GM19238 (cell line): ENCODE measurements around the gene TMEM267.
"Not testable (repeated sequence)": the region's sequence is repeated elsewhere in the genome, so short reads cannot be mapped to it uniquely, and the experiment has no call there.

Experiments
- DNase-seq: peaks from one replicate; pipeline ENCODE4 v3.0.0; 2011; ENCODE audit warnings: low spot score; ENCODE audit not compliant: insufficient read length

The TMEM267 gene

DNA sequence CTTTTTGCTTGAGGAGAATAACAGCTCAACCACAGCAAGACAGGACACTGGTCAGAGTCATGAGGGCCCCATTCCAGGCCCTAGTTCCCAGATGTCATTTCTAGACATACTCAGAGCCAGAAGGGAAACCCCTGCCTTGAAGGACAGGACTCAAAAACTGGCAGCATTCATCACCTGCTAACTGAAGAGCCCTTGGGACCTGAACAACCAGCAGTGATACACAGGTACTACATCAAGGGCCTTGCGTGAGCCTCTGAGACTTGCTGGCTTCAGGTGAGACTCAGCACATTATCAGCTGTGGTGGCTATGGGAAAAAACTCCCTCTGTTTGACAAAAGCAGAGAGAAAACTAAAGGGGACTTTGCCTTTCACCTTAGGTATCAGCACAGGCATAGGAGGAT is 22.6 kb downstream of the TMEM267 start:
- DNase-seq = no peak

DNA sequence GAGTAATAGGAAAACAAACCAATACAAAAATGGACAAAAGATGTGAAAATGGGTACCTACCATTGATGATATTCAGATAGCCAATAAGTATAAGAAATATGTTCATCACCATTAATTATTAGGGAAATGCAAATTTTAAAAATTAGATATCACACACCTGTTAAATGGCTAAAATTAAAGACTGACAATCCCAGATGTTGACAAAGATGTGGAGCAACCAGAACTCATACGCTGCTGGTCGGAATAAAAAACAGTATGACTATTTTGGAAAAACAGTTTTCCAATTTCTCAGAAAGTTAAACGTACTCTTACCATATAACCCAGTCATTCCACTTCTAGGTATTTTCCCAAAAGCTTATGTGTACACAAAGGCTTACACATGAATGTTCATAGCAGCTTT is 27.1 kb downstream of the TMEM267 start:
- no peak for DNase-seq

DNA sequence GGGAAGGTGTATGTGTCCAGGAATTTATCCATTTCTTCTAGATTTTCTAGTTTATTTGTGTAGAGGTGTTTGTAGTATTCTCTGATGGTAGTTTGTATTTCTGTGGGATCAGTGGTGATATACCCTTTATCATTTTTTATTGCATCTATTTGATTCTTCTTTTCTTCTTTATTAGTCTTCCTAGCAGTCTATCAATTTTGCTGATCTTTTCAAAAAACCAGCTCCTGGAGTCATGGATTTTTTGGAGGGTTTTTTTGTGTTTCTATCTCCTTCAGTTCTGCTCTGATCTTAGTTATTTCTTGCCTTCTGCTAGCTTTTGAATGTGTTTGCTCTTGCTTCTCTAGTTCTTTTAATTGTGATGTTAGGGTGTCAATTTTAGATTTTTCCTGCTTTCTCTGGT is 42.1 kb downstream of the TMEM267 start:
- DNase-seq = not testable (repeated sequence)

DNA sequence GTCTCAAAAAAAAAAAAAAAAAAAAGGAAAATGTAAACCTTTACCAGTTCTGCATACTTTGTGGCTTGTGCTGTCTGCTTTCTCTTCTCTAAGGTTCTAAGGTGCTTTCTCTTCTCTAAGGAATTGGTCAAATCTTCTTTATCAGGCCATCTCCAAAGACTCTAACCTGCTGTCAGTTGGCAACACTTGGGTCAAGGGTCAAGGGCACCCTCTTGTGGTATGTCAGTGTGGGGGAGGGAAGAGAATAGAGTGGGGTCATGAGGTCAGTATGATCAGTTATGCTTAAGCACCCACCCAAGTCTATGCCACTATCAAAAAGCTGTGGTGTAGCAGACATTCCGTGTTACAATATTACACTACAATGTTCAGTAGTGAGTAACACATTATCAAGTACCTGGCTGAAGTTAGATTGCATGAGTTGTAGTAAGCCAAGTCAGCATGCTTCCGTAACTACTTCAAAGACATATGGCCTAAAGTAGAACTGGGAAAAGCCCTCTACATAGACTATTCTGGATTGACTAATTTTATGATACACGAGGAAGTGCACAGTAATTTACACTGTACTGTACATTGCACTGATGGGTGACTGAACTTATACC is 46.5 kb downstream of the TMEM267 start:
- no peak for DNase-seq

DNA sequence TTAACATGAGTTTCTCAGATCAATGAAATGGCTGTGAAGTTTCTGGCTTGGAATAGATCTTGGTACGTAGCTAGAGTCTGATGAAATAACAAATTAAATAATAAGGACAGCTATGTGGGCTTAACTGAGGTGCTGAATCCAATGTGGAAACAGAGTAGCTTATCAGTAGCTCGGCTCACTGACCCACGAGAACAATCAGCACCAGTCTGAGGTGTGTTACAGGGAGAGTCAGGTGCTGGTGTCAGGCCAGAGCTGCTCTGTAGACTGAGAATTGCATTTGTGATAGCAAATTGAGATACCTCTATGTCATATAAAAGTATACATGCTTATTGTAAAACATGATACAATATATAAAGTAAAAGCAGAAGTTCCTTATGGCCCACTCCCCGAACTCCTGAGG is 50.3 kb downstream of the TMEM267 start:
- no peak for DNase-seq

DNA sequence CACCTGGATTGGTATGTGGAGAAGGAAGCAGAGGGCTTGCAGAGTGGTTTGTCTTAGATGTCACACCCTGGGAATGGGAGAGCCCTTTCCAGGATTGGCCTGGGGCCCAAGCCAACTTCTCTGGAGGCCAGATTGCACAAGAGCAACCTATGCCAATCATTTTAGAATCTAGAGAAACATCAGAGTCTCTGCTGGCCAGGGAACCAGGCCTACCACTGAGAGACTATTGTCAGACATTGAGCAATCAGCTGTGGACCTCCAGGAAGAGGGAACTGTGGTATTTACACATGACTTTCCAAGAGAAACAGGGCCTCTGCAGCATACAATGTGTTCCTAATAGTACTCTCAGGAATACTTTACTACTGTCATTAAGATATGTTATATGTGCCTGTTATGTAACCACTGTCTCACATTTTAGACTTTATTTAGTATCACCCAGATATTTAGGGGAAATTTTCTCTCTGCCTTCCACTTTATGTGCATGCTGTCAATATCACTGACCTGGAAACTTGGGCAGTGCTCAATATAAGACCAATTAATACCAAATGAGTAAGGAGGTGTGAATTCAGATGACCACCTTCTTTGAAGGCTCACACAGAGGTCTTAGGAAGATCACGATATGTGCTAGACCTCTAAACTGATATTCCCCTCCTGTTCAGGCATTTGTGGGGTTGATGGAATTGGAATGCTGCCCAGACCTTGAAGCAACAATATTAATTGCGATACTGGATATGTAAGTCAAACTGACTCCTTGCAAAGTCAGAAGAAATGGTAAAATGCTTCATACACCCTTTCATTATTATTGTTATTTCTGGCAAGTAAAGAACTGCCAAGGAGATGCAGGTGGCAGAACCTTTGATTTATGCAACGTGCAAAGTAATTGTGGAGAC is 50.9 kb downstream of the TMEM267 start:
- DNase-seq = no peak

DNA sequence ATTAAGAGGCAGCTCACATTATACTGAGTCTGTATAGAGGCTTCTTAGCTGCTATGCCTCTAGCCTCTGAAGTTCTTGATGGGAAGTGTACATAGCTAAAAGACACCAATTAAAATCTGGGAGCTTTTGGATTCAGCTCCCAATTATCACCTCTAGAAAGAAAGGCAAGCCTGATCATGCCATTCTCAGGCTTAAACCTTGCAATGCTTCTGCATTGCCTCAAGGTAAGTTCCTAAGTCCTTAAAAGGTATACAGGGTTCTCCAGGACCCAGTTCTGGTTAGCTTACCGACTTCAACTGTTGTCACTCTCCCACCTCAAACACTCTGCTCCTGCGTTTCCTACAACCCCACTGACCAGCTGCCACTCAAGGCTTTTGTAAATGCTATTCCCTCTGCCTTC is 54.0 kb downstream of the TMEM267 start:
- DNase-seq = no peak

DNA sequence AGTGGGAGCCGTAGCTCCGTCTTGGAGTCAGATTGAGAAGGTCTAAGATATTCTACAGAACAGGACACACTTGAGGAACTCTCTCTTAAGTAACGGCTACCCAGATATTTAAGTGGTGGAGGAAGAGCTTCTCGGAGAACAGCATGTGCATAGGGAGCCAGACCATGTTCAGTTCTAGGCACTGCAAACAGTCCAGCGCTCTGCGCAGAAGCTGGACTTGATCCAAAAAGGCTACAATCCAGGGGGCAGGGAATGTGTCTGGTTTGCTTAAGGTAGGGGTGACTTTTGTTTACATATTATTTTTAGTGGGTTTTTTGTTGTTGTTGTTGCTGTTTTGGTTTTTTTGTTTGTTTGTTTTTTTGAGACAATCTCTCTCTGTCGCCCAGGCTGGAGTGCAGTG is 54.6 kb downstream of the TMEM267 start:
- no peak for DNase-seq

DNA sequence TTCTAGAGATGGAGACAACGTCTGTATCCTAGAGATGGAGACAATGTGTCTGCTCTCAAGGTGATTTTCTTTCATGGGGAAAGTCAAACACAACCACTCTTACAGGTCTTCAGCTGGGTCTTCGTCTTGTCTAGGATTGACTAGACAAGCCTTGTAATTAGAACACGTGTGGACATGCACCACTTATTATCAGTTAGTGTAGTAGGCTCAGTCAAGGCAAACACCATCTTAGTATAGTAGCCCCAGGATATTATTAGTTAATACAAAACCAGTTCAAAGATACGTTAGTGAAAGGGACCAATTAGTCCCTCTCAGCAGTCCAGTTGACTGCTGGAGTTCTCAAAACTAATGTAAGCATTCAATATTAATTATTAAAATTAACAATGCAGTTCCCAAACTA is 56.4 kb downstream of the TMEM267 start:
- DNase-seq = no peak

DNA sequence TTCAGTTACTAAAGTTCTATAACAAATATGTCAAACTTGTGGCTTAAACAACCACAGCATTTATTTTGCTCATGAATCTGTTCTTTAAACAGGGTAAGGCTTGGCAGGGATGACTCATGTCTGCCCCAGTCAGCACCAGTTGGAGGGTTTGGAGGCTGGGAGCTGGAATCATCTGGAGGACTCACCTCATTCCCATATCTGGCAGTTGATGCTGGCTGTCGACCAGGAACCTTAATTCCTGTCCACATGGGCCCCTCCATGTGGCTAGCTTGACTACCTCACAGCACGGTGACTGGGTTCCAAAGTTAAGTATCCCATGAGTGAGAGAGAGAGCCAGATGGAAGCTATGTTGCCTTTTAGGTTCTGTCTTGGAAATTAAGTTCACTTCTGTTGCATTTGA is 57.7 kb downstream of the TMEM267 start:
- no peak for DNase-seq

DNA sequence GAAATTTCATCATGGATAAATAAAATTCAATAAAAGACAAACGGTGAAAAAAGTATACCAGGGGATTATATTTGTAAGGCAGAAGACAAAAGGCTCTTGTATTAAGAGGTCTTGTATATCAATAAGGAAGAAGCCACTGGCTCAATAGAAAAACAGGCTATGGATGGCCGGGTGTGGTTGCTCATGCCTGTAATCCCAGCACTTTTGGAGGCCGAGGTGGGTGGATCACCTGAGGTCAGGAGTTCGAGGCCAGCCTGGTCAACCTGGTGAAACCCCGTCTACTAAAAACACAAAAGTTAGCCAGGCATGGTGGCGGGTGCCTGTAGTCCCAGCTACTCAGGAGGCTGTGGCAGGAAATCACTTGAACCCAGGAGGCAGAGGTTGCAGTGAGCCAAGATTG is 60.6 kb downstream of the TMEM267 start:
- DNase-seq = not testable (repeated sequence)

DNA sequence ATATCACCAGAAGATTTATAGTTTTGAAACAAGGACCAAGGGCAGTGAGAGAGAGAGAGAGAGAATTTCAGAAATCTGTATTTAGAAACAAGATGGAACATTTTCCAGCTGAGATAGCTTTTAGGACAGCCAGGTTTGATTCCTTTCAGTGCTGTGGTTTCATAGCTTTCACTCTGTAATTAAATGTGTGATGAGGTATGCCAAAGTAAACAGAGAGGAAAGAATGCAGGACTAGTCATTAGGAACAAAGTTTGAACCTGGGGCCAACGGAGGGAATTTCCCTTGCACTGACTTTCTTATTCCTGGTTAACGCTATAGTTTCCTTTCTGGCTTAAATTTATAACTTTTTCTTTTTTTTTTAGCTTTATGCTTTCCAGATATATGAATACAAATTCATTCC is 61.5 kb downstream of the TMEM267 start:
- DNase-seq = no peak

DNA sequence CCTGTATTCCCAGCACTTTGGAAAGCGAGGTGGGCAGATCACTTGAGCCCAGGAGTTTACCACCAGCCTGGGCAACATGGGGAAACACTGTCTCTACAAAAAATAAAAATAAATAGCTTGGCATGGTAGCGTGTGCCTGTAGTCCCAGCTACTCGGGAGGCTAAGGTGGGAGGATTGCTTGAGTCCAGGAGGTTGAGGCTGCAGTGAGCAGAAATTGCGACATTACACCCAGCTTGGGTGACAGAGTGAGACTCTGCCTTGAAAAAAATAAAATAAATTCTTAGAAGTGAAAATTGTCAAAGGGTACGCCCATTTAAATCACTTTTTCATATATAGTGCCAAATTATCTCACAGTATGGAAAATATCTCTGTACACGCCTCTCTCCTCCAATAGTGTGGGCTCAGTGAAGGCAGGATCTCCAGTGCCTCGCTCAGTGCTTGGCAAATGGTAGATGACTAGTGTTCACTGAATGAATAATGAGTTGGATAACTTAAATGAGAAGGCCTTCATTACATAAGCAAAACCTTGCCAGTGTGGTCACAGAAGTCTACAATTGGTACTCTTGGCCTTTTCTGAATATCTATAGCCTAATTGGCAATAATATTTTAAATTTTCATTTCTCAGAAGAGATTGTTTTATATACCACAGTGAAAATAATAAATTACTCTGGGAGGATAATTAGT is 62.1 kb downstream of the TMEM267 start:
- DNase-seq = no peak

DNA sequence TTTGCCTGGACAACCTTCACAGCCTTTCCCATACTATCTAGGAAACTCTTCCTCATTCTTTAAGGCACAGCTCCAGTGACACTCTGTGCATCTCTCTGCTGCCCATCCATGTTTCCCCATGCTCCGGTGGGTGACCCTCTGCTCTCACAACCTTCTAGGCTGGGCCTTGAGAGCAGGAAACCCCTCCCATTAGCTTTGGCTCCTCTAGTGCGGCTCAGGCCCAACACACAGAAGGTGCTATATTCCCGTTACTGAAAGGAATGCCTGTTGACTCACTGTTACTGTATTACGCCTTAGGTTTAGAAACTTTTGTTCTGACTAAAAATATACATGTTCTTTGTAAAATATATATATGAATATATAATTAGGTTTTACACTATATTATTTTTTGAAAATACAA is 63.4 kb downstream of the TMEM267 start:
- no peak for DNase-seq

DNA sequence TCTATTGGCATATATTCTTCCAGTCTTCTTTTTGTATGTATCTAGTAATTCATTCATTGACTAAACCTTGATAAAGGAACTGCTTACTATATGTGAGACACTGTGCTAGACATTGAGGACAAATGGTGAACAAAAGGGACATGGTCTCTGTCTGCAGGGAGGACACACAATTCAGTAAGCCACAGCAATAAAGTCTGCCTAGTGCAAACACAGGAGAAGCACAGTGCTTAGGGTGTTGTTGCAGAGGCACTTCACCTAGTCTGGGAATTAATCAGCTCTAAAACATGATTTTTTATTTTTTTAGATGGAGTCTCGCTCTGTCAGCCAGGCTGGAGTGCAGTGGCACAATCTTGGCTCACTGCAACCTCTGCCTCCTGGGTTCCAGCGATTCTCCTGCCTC is 65.1 kb downstream of the TMEM267 start:
- DNase-seq = no peak

DNA sequence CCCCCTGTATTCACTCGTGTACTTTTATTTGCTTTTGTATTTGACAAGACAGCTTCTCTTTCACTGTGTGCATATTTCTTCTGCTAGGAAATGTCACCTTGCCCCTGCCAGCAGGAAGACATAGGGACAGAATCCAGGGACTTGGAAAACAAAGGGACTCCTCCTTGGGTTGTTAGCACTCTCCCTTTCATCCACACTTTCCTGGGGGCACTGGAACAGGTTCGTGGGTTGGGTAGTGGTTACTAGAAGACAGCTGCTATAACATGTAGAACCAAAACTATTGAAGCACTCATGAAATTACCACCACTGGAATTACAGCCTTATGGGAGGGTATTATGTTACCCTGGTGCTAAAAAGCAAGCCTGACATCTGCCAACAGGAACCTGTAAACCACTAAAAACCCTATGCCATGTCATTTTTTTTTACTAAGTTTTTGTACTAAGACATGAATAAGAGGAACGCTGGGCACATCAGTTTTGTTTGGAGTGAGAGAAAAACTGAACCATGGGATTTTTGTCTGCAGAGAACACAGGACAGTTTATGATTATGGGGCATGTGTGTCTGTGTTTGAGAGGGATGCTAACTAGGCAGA is 66.8 kb downstream of the TMEM267 start:
- DNase-seq = no peak

DNA sequence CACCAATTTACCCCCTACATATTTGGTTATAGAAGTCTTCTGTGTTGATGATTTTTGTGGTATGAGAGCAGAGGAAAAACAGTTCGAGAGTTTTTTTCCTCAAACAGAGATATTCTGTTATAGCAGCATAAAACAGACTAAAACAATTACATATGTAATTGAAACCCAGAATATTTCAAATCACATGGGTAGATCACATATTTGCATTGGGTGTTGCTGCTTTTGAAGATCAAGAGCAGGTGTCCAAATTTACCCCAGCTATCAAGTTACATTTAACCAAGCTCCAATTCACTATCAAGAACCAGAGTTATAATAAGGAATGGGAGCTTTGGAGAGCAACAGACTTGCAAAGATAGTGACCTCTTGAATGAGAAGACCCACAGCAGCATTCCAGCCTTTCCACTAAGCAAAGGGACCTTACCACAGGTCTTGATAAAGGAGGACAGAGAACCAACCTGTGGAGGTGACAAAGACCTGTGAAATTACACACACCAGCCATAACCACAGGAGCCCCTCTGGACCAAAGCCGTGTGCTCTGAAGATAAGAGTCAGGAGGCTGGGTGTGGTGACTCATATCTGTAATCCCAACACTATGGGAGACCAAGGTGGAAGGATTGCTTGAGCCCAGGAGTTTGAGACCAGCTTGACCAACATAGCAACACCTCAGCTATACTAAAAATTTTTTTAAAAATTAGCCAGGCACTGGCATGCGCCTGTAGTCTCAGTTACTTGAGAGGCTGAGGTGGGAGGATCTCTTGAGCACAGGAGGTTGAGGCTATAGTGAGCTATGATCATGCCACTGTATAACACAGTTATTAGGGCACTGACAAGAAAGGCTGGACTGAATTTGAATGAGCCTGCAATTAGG is 67.5 kb downstream of the TMEM267 start:
- no peak for DNase-seq

DNA sequence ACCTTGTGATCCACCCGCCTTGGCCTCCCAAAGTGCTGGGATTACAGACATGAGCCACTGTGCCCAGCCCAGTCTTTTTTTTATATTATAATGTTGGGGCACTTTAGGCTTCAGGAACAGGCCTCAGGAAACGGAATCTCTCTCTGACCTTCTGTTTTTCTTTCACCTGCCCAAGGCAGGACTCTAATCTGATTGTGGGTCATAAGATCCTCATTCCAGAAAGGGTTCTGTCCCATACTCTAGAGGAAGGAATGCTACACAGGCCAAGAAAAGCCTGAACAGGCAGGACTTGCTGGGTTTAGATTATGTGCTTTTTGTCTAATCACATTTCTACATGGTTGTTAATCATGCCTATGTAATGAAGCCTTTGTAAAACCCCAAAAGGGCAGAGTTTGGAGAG is 69.7 kb downstream of the TMEM267 start:
- DNase-seq = no peak

DNA sequence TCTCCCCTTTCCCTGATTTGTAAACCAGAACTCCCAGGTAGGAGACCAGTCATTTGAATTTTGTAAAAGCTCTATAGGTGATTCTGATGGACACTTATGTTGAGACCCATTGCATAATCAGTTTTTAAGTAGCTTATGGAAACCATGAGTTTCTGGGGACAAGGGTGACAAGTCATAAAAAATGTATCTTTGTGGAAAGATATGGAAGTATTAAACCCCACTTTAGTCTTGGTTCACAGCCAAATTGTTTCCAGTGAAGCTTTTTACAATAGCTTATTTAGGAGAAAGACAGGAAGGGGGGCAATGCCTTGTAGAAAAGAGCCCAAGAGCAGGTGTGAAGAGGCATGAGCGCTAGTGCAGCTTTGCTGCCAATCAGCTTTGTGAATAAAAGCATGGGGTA is 71.0 kb downstream of the TMEM267 start:
- DNase-seq = no peak

DNA sequence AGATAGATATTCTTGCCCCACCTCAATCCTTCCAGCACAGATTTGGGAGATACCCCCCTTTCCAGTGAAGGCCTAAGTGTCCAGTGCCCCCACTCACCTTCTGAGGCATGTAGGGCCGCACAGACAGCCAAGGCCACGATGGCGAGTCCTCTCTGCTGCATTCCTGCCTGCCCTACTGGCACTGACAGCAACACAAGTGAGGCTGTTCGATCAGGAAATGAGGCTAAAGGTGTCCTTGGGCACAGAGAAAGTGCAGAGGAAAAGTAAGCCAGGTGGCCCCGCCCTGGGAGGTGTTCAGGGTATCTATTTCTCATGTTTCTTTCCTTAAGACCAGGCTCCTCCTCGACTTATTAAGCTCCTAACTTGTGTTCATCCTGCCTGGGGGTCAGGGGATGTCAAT is 71.5 kb downstream of the TMEM267 start, which contains the start of gene CCL28:
CCL28 (minus strand) TSS at position 236 of the 400 bp plus-strand sequence; CDS start at position 161, 75 bp downstream.
- no peak for DNase-seq

DNA sequence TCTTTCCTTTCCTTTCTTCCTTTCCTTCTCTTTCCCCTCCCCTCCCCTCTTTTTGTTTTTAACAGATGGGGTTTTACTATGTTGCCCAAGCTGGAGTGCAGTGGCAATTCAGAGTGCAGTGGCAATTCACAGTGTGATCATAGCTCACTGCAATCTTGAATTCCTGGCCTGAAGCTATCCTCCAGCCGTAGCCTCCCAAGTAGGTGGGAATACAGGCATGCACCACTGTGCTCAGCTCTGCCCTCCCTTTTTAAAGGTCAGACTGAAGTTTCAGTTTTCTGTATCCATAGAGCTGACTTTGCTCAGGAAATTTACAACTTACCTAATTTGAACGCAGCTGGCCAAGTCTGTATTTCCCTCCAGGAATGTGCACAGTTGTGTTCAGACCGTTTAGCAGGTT is 72.2 kb downstream of the TMEM267 start:
- no peak for DNase-seq
